GM18907 (cell line): ENCODE data around the gene AP3D1.
"Not testable (repeated sequence)": the region's sequence is repeated elsewhere in the genome, so short reads cannot be mapped to it uniquely, and the experiment has no call there.

Source experiments
- ATAC-seq: cut with Tn5 transposase; IDR thresholded peaks from one replicate; pipeline ENCODE4 v1.9.1; 2021; ENCODE audit warnings: mild to moderate bottlenecking, moderate library complexity; ENCODE audit not compliant: unreplicated experiment

The AP3D1 gene

GRCh38 chr19:2129892-2130770, 21.2 kb downstream of the AP3D1 start:
- no peak for ATAC-seq

GRCh38 chr19:2129486-2129885, 21.9 kb downstream of the AP3D1 start:
- ATAC-seq: no peak

DNA sequence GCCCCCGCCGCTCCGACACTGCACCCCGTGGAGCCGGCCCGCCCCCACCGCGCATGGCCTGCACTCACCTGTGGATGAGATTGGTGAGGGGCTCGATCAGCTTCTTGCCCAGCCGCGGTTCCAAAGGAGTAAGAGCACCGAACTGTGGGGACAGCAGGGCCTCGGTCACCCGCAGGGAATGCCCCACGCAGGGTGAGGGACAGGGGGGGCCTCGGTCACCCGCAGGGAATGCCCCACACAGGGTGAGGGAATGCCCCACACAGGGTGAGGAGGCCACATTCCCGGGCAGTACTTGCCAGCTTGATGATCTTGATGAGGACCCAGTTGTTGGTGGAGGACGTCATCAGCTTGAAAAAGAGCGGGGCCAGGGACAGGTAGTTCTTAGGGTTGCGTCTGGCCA, 22.3 kb downstream of the AP3D1 start:
- no peak for ATAC-seq

- ATAC-seq: not testable (repeated sequence)
Observed at GRCh38 chr19:2128252-2128651, 23.1 kb downstream of the AP3D1 start.

DNA sequence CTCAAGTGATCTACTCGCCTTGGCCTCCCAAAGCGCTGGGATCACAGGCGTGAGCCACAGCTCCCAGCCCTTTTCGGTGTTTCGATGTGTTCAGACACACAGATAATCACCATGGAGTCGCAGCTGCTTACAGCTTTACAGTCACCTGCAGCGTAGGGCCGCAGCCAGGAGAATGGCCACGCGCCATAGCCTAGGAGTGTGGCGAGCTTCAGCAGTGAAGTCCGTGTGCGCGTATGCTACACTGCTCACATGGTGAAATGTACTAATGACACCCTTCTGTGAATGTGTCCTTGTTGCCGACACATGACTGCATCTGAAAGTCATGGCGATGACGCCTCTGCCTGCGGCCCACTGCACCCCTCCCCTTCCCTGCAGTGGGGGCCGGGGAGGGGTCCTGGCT, 23.6 kb downstream of the AP3D1 start:
- ATAC-seq: no peak

DNA sequence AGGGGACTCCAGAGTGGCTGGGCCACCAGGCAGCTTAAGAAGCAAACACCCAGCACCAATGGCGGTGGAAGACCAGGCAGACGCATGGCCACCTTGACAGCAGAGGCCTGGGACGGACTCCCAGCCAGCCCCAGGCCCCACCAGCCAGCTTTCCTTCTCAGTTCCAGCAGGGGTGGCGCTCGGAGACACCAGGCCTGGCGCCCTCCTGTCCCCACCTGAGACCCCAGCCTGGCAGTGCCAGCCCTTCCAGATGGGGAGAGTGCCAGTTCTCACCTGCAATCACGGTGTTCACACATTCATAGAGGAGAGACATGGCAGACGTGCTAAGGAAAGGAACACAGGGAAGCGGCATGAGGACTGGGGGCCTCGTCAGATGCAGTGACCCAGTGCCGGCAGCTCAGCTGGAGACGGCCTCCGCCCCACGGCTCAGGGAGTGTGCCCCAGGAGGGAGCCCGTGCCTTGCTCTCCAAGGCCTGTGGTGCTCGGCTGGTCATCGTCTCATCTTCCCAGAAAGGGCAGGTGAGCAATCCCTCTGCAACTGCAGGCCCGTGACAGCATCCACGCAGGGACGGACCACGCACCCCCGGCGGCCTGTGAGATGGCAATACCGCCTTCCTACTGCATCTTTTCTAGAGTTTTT, 24.4 kb downstream of the AP3D1 start:
- ATAC-seq: no peak

GRCh38 chr19:2123682-2124387, 27.5 kb downstream of the AP3D1 start:
- no peak for ATAC-seq

DNA sequence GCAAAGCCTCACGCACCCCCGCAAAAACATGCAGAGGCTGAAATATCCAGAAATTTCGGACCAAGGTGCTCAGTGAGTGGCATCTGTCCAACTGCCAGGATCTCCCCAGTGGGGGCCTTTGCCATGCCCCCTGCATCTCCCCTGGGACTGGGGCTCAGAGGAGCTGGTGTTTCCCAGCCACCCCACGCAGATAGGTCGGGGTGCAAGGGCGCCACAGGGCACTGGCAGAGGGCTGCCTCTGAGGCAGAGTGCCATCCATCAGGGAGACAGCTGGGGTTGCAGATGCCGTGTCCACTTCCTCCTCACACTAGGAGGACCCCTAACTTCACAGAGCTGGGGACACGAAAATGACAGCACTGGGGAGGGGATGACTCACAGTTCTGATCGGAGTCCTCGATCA, 28.4 kb downstream of the AP3D1 start:
- ATAC-seq: no peak

- ATAC-seq: no peak
Observed at GRCh38 chr19:2122251-2122650, 29.1 kb downstream of the AP3D1 start.

GRCh38 chr19:2121416-2122051, 29.8 kb downstream of the AP3D1 start:
- ATAC-seq: no peak

DNA sequence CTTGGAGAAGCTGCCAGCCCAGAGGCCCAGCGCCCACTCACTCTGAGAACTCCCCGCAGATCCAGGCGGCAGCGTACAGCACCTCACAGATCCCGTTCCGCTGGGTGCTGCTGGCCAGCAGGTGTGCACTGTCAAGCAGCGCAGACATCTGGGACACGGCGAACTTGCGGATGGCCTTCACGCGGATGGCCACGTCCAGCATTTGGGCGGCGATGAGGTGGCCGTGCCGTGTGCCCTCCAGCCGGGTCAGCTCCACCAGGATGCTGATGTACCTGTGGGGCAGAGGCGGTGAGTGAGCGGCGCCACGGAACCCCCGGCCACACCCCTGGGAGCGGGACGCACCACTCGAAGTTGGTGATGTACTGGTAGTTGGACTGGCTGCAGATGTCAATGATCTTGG, 30.5 kb downstream of the AP3D1 start:
- no peak for ATAC-seq

DNA sequence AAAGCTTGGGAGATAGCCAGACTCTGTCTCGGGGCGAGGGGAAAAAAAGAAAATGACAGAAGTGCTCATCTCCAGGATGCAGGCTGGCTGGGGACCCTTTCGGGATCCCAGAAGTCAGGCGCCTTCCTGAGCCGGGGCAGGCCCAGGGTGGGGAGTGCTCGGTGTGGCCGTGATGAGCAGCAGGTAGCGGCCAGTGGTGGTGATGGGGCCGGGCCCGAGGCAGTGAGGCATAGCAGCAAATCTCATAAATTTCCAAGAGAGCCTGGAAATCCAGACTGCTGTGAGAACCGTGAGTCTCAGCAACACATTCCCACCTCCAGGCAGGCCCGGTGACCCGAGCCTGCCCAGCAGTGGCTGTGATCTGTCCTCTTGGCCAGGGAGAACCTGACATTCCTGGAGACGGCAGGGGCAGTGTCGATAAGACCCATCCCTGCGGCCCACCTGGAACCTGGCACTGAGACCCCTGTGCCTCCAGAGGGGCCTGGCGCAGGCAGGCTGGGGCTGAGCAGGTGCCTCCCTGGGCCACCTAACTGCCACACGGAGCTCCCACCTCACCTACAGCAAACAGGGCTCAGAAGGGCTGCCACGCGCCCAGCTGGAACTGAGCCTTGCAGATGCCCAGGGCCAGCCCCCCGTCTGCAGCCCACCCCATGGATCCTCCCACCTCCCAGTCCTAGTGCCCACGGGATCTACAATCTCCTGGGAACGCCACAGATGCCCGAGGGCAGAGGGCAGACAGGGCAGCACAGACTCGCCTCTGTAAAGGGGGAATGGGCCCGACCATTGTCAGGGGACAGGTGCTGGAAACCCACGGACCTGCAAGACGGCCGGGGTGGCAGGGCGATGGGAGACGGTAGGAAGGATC, 31.2 kb downstream of the AP3D1 start:
- ATAC-seq: no peak

DNA sequence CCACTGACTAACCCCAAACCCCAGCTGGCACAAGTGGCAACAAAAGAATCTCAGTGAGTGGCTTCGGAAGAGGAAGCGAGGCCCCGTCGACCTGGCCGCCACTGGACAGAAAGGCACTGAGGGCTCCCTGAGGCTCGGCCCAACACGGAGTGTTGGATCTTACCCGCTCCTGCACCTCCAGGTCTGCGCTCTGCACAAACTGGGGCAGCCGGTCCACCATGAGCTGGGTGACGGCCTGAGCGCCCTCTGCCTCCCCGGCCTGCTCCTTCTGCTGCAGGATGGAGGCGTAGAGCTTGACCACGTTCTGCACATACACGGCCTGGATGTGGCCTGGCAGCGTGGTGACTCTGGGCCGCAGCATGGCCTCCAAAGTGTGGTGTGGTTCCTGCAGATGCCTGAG, 32.9 kb downstream of the AP3D1 start:
- ATAC-seq: no peak

GRCh38 chr19:2117215-2117960, 34.0 kb downstream of the AP3D1 start:
- ATAC-seq: no peak

GRCh38 chr19:2116507-2116906, 34.9 kb downstream of the AP3D1 start:
- ATAC-seq: no peak

- no peak for ATAC-seq
Observed at GRCh38 chr19:2115911-2116426, 35.4 kb downstream of the AP3D1 start.

DNA sequence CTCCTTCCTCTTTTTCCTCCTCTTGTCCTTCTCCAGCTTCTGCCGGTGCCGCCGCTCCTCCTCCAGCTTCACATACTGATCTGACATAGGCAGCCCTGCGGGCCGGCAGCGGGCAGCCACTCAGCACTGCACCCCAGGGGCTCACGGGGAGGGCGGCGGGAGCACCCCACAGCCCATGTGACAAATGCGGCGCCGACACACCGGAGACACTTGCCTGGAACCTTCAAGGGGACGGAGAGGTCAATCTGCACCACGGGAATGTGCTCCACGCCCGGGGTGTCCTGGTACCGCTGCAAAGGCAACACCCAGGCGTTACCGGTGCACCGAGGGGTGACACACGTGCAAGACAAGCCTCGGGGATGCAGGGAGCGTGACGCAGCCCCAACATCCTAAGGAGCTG, 36.0 kb downstream of the AP3D1 start:
- no peak for ATAC-seq

GRCh38 chr19:2114821-2115220, 36.5 kb downstream of the AP3D1 start:
- ATAC-seq: no peak

- ATAC-seq: no peak
Observed at GRCh38 chr19:2114218-2114617, 37.1 kb downstream of the AP3D1 start.
